ENCODE measurements around the gene R3HDML. TPM values are rescaled to one million over a fixed set of nuclear protein-coding genes. Genes with fewer than 3 reads are reported as not detected.

The R3HDML gene
- total and polyA plus RNA-seq, 2 of the 13 experiments (the other 11 are each of a cell fraction or from before 2014, with no cell fraction given): not detected

GRCh38 chr20:44355498-44356352 is 18.9 kb downstream of the R3HDML start, which contains the start of gene HNF4A (continued):
- TF ChIP-seq SPEN (CRISPR knock-in tag; IDR thresholded peaks at IDR 0.05; ENCODE audit: low read depth): peak; percentile 56
- TF ChIP-seq SMYD3 (CRISPR knock-in tag; IDR thresholded peaks at IDR 0.05): no peak
- TF ChIP-seq SRSF4 (IDR thresholded peaks at IDR 0.05; ENCODE audit: low read depth, low read length, poor library complexity, severe bottlenecking): no peak
- TF ChIP-seq FOXK1 (CRISPR knock-in tag; IDR thresholded peaks at IDR 0.05; ENCODE audit: borderline replicate concordance, low read depth): peak; percentile 40; the same call in 1 of the 2 replicates
- peak; percentile 94; the same call in 1 of the 2 replicates for TF ChIP-seq ZNF274 (CRISPR knock-in tag; IDR thresholded peaks at IDR 0.05)
- peak; percentile 99 for TF ChIP-seq CSRNP1 (CRISPR knock-in tag; IDR thresholded peaks at IDR 0.05)
- TF ChIP-seq ARHGAP35 (CRISPR knock-in tag; IDR thresholded peaks at IDR 0.05; ENCODE audit: borderline replicate concordance): peak; percentile 51; the same call in 1 of the 2 replicates
- TF ChIP-seq DMAP1 (CRISPR knock-in tag; IDR thresholded peaks at IDR 0.05): peak; percentile 81
- peak; percentile 98 for TF ChIP-seq ZNF230 (CRISPR knock-in tag; IDR thresholded peaks at IDR 0.05)
- peak; percentile 41; the same call in 1 of the 2 replicates for TF ChIP-seq RARA (CRISPR knock-in tag; IDR thresholded peaks at IDR 0.05)
- TF ChIP-seq ZBTB34 (CRISPR knock-in tag; IDR thresholded peaks at IDR 0.05): peak; percentile 88
- TF ChIP-seq STAT6 (CRISPR knock-in tag; IDR thresholded peaks at IDR 0.05; ENCODE audit: borderline replicate concordance): peak; percentile 83; the same call in 1 of the 2 replicates
- TF ChIP-seq MXD1 (CRISPR knock-in tag; IDR thresholded peaks at IDR 0.05): peak; percentile 85
- TF ChIP-seq ZNF616 (CRISPR knock-in tag; IDR thresholded peaks at IDR 0.05; ENCODE audit: low read depth): 0 out of 2 replicates have a peak, but pooled peaks have one; percentile 69
- TF ChIP-seq ZNF713 (CRISPR knock-in tag; IDR thresholded peaks at IDR 0.05): no peak; the same call in 1 of the 2 replicates
- peak; percentile 87; the same call in 1 of the 2 replicates for TF ChIP-seq ZNF280B (CRISPR knock-in tag; IDR thresholded peaks at IDR 0.05; ENCODE audit: borderline replicate concordance)
- TF ChIP-seq ZNF644 (CRISPR knock-in tag; IDR thresholded peaks at IDR 0.05; ENCODE audit: low read depth): no peak; the same call in 1 of the 2 replicates

Measured in HepG2 (cell line).